Parathyroid adenoma (tissue), 2 donors: ENCODE data around the gene SOX15.

Experiments used
- H2AFZ ChIP-seq: fragments of 300-600 bp; sonication (generic); one replicate; pipeline ENCODE4 v1.7.0; 2017; ENCODE audit warnings: antibody characterized with exemption, mild to moderate bottlenecking
- H3K27ac ChIP-seq: fragments of 300-600 bp; sonication (generic); one replicate; pipeline ENCODE4 v1.7.0; 2017
- H3K27me3 ChIP-seq: fragments of 300-600 bp; sonication (generic); one replicate; pipeline ENCODE4 v1.7.0; 2017; ENCODE audit warnings: low read length; ENCODE audit not compliant: control insufficient read depth, insufficient read depth
- H3K36me3 ChIP-seq: fragments of 300-600 bp; sonication (generic); one replicate; pipeline ENCODE4 v1.7.0; 2017; ENCODE audit warnings: low read length; ENCODE audit not compliant: control insufficient read depth, insufficient read depth
- H3K4me1 ChIP-seq: fragments of 300-600 bp; sonication (generic); one replicate; pipeline ENCODE4 v1.7.0; 2017; ENCODE audit warnings: control low read depth
- H3K4me2 ChIP-seq: fragments of 300-600 bp; sonication (generic); one replicate; pipeline ENCODE4 v1.7.0; 2017; ENCODE audit warnings: low read length
- H3K4me3 ChIP-seq: fragments of 300-600 bp; sonication (generic); one replicate; pipeline ENCODE4 v1.7.0; 2017; ENCODE audit warnings: low read depth, low read length
- H3K79me2 ChIP-seq: fragments of 300-600 bp; sonication (generic); one replicate; pipeline ENCODE4 v1.7.0; 2017; ENCODE audit warnings: control low read depth
- H3K9ac ChIP-seq: fragments of 300-600 bp; sonication (generic); one replicate; pipeline ENCODE4 v1.7.0; 2017; ENCODE audit warnings: mild to moderate bottlenecking
- H3K9me3 ChIP-seq: fragments of 300-600 bp; sonication (generic); one replicate; pipeline ENCODE4 v1.7.0; 2017; ENCODE audit warnings: low read length; ENCODE audit not compliant: control insufficient read depth
- CTCF ChIP-seq: fragments of 300-600 bp; sonication (generic); IDR thresholded peaks from one replicate; pipeline ENCODE4 v1.7.0; 2017; ENCODE audit warnings: antibody characterized with exemption, mild to moderate bottlenecking
- donor health status: primary hyperparathyroidism.

Gene SOX15

GRCh38 chr17:7574176-7574953 is 15.5 kb downstream of the SOX15 start:
- H3K4me1 ChIP-seq: peaks cover 9% of the 10 kb centered on the region
- TF ChIP-seq CTCF: no peak

GRCh38 chr17:7573324-7574080 is 16.4 kb downstream of the SOX15 start:
- peaks cover 16% of the 10 kb centered on the region for H3K79me2 ChIP-seq
- peak overlapping the region; percentile 97 for H3K27ac ChIP-seq
- peaks cover 9% of the 10 kb centered on the region for H3K4me1 ChIP-seq
- H3K9ac ChIP-seq: peak overlapping the region; percentile 98
- no peak for TF ChIP-seq CTCF
- peak overlapping the region; percentile 23 for H2AFZ ChIP-seq
- peak overlapping the region; percentile 100 for H3K4me3 ChIP-seq
- no peaks in the 10 kb centered on the region for H3K27me3 ChIP-seq
- no peaks in the 10 kb centered on the region for H3K36me3 ChIP-seq
- no peaks in the 10 kb centered on the region for H3K9me3 ChIP-seq
- peak overlapping the region; percentile 63 for H3K4me2 ChIP-seq

More at GRCh38 chr17:7574176-7574953, 15.5 kb downstream of the SOX15 start:
- H3K4me2 ChIP-seq: peak overlapping the region; percentile 63
- H3K27me3 ChIP-seq: no peaks in the 10 kb centered on the region
- H3K79me2 ChIP-seq: peaks cover 16% of the 10 kb centered on the region
- no peaks in the 10 kb centered on the region for H3K36me3 ChIP-seq
- no peaks in the 10 kb centered on the region for H3K9me3 ChIP-seq
- H3K27ac ChIP-seq: peak overlapping the region; percentile 97
- H3K4me3 ChIP-seq: peak overlapping the region; percentile 100
- no peak overlapping the region for H3K9ac ChIP-seq
- no peak overlapping the region for H2AFZ ChIP-seq

GRCh38 chr17:7572588-7573323 is 17.1 kb downstream of the SOX15 start:
- Histone ChIP-seq H3K79me2 (peaks cover 16% of the 10 kb centered on the region), H3K9me3 (no peaks in the 10 kb centered on the region), H3K4me1 (peaks cover 9% of the 10 kb centered on the region), H3K4me2 (peak overlapping the region; percentile 63), H2AFZ (peak overlapping the region; percentile 23), H3K27ac (peak overlapping the region; percentile 97), H3K4me3 (peak overlapping the region; percentile 100), H3K36me3 (no peaks in the 10 kb centered on the region), H3K27me3 (no peaks in the 10 kb centered on the region), H3K9ac (peak overlapping the region; percentile 98)
- TF ChIP-seq CTCF: peak; percentile 16

GRCh38 chr17:7572338-7572587 is 17.6 kb downstream of the SOX15 start:
- Histone ChIP-seq H3K4me2 (peak overlapping the region; percentile 49), H3K36me3 (no peaks in the 10 kb centered on the region), H3K9ac (no peak overlapping the region), H3K79me2 (peaks cover 19% of the 10 kb centered on the region), H3K4me3 (peak overlapping the region; percentile 100), H3K27ac (peak overlapping the region; percentile 97), H3K4me1 (peaks cover 9% of the 10 kb centered on the region), H2AFZ (peak overlapping the region; percentile 87), H3K27me3 (no peaks in the 10 kb centered on the region), H3K9me3 (no peaks in the 10 kb centered on the region)
- TF ChIP-seq CTCF: no peak
